B cell (primary cell): ENCODE measurements around the gene ANKS4B. TPM values are rescaled to one million over a fixed set of nuclear protein-coding genes. Genes with fewer than 3 reads are reported as not detected.

ENCODE experiments used
- ATAC-seq: fragments of 200-7000 bp; cut with Tn5 transposase; one replicate; pipeline ENCODE4 v1.10.0; 2021; ENCODE audit warnings: low read depth, mild to moderate bottlenecking, moderate number of reproducible peaks, moderate library complexity
- CTCF ChIA-PET: fragments of 350-600 bp; sonication (Branson Sonifier 250); formaldehyde crosslinking; loops from one replicate; lab custom pipeline; 2021; ENCODE audit warnings: antibody characterized with exemption, inconsistent platforms; lab: Charles Lee
- POLR2A ChIA-PET: fragments of 350-600 bp; sonication (Branson Sonifier 250); formaldehyde crosslinking; loops from one replicate; lab custom pipeline; 2021; ENCODE audit warnings: antibody characterized with exemption; lab: Charles Lee
- DNase-seq: peaks from one replicate; pipeline ENCODE4 v3.0.0; 2013
- H2AFZ ChIP-seq: 2 replicates; pipeline ENCODE4 v1.6.1; 2012; ENCODE audit warnings: mild to moderate bottlenecking, low read depth, low read length; ENCODE audit not compliant: insufficient read depth, poor library complexity, severe bottlenecking
- H3K27ac ChIP-seq, 2 donors: 1 replicate in 1 of 2; 2 replicates in 1 of 2; pipeline ENCODE4 v1.5.1; 2012 to 2013; ENCODE audit warnings: low read length in 2 of 2, mild to moderate bottlenecking in 2 of 2, moderate library complexity in 1 of 2
- H3K27me3 ChIP-seq, 4 experiments: fragments of 200-600 bp in 1 of 4; sonication (generic) in 1 of 4; replicated peaks in 1 of 4; 1 replicate in 2 of 4; 2 replicates in 2 of 4; pipeline versions ENCODE4 v1.6.1 to v1.7.0; 2013 to 2016; ENCODE audit warnings: low read length in 3 of 4, mild to moderate bottlenecking in 2 of 4, mixed read lengths in 1 of 4, moderate library complexity in 1 of 4; ENCODE audit not compliant: insufficient read depth in 4 of 4, control insufficient read depth in 3 of 4; ENCODE audit errors: control extremely low read depth in 1 of 4
- H3K36me3 ChIP-seq, 2 experiments: replicated peaks in 1 of 2; 1 replicate in 1 of 2; 2 replicates in 1 of 2; pipeline versions ENCODE4 v1.6.1 to v1.7.1; 2013; ENCODE audit warnings: low read length in 1 of 2; ENCODE audit not compliant: insufficient read depth in 2 of 2, control insufficient read depth in 1 of 2; ENCODE audit errors: control extremely low read depth in 1 of 2, extremely low read depth in 1 of 2
- H3K4me1 ChIP-seq, 2 donors: fragments of 200-600 bp in 1 of 2; sonication (generic) in 1 of 2; 1 replicate in 1 of 2; 2 replicates in 1 of 2; pipeline versions ENCODE4 v1.5.1 to v1.6.1; 2013 to 2017; ENCODE audit warnings: low read length in 2 of 2; ENCODE audit not compliant: control insufficient read depth in 2 of 2, insufficient read depth in 2 of 2
- H3K4me2 ChIP-seq: replicated peaks from 2 replicates; pipeline ENCODE3; 2012; ENCODE audit warnings: mild to moderate bottlenecking, low read depth, low read length; ENCODE audit not compliant: poor library complexity, severe bottlenecking
- H3K4me3 ChIP-seq, 5 experiments: fragments of 200-600 bp in 1 of 5; sonication (generic) in 1 of 5; 1 replicate in 3 of 5; 2 replicates in 2 of 5; pipeline versions ENCODE4 v1.5.1 to v1.7.0; 2011 to 2016; ENCODE audit warnings: low read length in 4 of 5, mild to moderate bottlenecking in 4 of 5, low read depth in 2 of 5, control low read depth in 1 of 5, moderate library complexity in 1 of 5; ENCODE audit not compliant: insufficient read depth in 1 of 5; ENCODE audit errors: control extremely low read depth in 1 of 5, extremely low read depth in 1 of 5
- H3K79me2 ChIP-seq: fragments of 200-600 bp; sonication (generic); one replicate; pipeline ENCODE4 v1.6.0; 2016; ENCODE audit warnings: low read length; ENCODE audit not compliant: control insufficient read depth, insufficient read depth
- H3K9ac ChIP-seq: fragments of 200-600 bp; sonication (generic); 2 replicates; pipeline ENCODE4 v1.6.1; 2017; ENCODE audit warnings: mild to moderate bottlenecking, low read length, moderate library complexity
- H3K9me3 ChIP-seq, 3 donors: one replicate each; pipeline versions ENCODE4 v1.6.1 to v1.7.1; 2013; ENCODE audit warnings: low read length in 2 of 3; ENCODE audit not compliant: control insufficient read depth in 2 of 3, insufficient read depth in 1 of 3; ENCODE audit errors: control extremely low read depth in 1 of 3
- H4K20me1 ChIP-seq: 2 replicates; pipeline ENCODE4 v1.6.0; 2012; ENCODE audit warnings: mild to moderate bottlenecking, low read length; ENCODE audit not compliant: insufficient read depth, control insufficient read depth, poor library complexity, severe bottlenecking
- H3K27ac Mint-ChIP-seq: one replicate; pipeline ENCODE4 v1.8.0; 2021; ENCODE audit warnings: mixed read lengths
- H3K27me3 Mint-ChIP-seq: one replicate; pipeline ENCODE4 v1.8.0; 2021; ENCODE audit warnings: mixed read lengths
- H3K4me1 Mint-ChIP-seq: one replicate; pipeline ENCODE4 v1.8.0; 2021; ENCODE audit warnings: mixed read lengths
- H3K4me3 Mint-ChIP-seq: one replicate; pipeline ENCODE4 v1.8.0; 2021; ENCODE audit warnings: mixed read lengths
- H3K9me3 Mint-ChIP-seq: one replicate; pipeline ENCODE4 v1.8.0; 2022; ENCODE audit warnings: mixed read lengths; ENCODE audit not compliant: insufficient read depth
- CTCF ChIP-seq: fragments of 200-600 bp; IDR thresholded peaks from one replicate; pipeline ENCODE4 v1.8.0; 2022; ENCODE audit warnings: antibody characterized with exemption, mild to moderate bottlenecking
- EZH2 ChIP-seq: IDR thresholded peaks from 2 replicates; pipeline ENCODE4 v1.6.1; 2012; ENCODE audit warnings: borderline replicate concordance, low read depth, mild to moderate bottlenecking, moderate library complexity, low read length; ENCODE audit not compliant: insufficient read depth, poor library complexity, severe bottlenecking
- WGBS: methylation state at CpG from one replicate; pipeline ENCODE4 v1.1.5; 2013; ENCODE audit warnings: missing lambda C conversion rate; ENCODE audit not compliant: insufficient coverage; 5-methylcytosine and 5-hydroxymethylcytosine counted together
- intact Hi-C: fragments of 100-400 bp; cut with micrococcal nuclease; formaldehyde crosslinking; loops from one replicate; pipeline ENCODE4 v1.10.0; 2022
- polyA plus RNA-seq: library from polyadenylated mRNA; depleted of rRNA; stranded (reverse); fragments of >200 nt; gene quantifications from 2 replicates; pipeline ENCODE4 v1.2.3, GENCODE V29; 2012
- total RNA-seq, 2 donors: library from RNA; stranded (reverse); fragments of 120-200 nt in 1 of 2; gene quantifications; 1 replicate in 1 of 2; 2 replicates in 1 of 2; pipeline versions ENCODE4 v1.2.3 to v1.2.4, GENCODE V29; 2013 to 2022

ANKS4B gene
- total and polyA plus RNA-seq, 2 donors (not counting 1 experiment from before 2014, with no cell fraction given) = not detected

- no peak overlapping the region for H3K9ac ChIP-seq
- Mint-ChIP-seq H3K27ac (no peak overlapping the region), H3K4me1 (peaks cover 13% of the 10 kb centered on the region), H3K4me3 (no peak overlapping the region), H3K9me3 (no peaks in the 10 kb centered on the region), H3K27me3 (peaks cover 23% of the 10 kb centered on the region)
- no peak overlapping the region for H3K4me2 ChIP-seq
- no peak for TF ChIP-seq EZH2
- TF ChIP-seq CTCF = no peak
- intact Hi-C loops = no loop called here
- H2AFZ ChIP-seq = no peak overlapping the region
- POLR2A ChIA-PET = no interaction called here
- H3K79me2 ChIP-seq = no peaks in the 10 kb centered on the region
- H3K27me3 ChIP-seq = peaks cover 0 to 7% (median 4%) of the 10 kb centered on the region in 4 experiments
- no peaks in the 10 kb centered on the region for H3K36me3 ChIP-seq
- H3K4me3 ChIP-seq = no peak overlapping the region
- no peaks in the 10 kb centered on the region for H3K9me3 ChIP-seq
- WGBS = 78% methylated on average over 4 of the region's 5 CpGs
- DNase-seq = no peak
- H4K20me1 ChIP-seq = no peaks in the 10 kb centered on the region
- CTCF ChIA-PET = interaction anchor here (1.7 kb wide), 1 partner anchor 14 kb away, joined by 5 read pairs; no protein-coding TSS in a partner anchor
- no peak for ATAC-seq
- H3K4me1 ChIP-seq = peaks cover 9 to 10% of the 10 kb centered on the region in 2 donors
- H3K27ac ChIP-seq = no peak overlapping the region
These were observed 33.8 kb upstream of the ANKS4B start for GRCh38 chr16:21199607-21200218.

GRCh38 chr16:21203155-21203797 lies 30.2 kb upstream of the ANKS4B start:
- POLR2A ChIA-PET = interaction anchor here (0.5 kb wide), 1 partner anchor 1135 kb away, joined by 4 read pairs; no protein-coding TSS in a partner anchor
- Histone ChIP-seq H3K9ac (no peak overlapping the region), H3K9me3 (no peaks in the 10 kb centered on the region), H4K20me1 (no peaks in the 10 kb centered on the region), H3K4me1 (no peaks in the 10 kb centered on the region), H3K27me3 (peaks cover 0 to 7% (median 4%) of the 10 kb centered on the region in 4 experiments), H3K79me2 (no peaks in the 10 kb centered on the region), H3K27ac (no peak overlapping the region), H3K4me3 (no peak overlapping the region), H2AFZ (no peak overlapping the region), H3K36me3 (no peaks in the 10 kb centered on the region), H3K4me2 (no peak overlapping the region)
- intact Hi-C loops = no loop called here
- no peaks in the 10 kb centered on the region for H3K9me3 Mint-ChIP-seq
- CTCF ChIA-PET = interaction anchor here (1.3 kb wide), 1 partner anchor 76 kb away, joined by 3 read pairs; no protein-coding TSS in a partner anchor
- DNase-seq (no peak), ATAC-seq (no peak)
- H3K4me3 Mint-ChIP-seq = no peak overlapping the region
- TF ChIP-seq CTCF = no peak
- TF ChIP-seq EZH2 = no peak
- no peaks in the 10 kb centered on the region for H3K4me1 Mint-ChIP-seq
- no peak overlapping the region for H3K27ac Mint-ChIP-seq
- WGBS = 55% methylated on average over 7 of the region's 7 CpGs
- peaks cover 28% of the 10 kb centered on the region for H3K27me3 Mint-ChIP-seq
